ENCODE results near the gene RBM47.

DNA sequence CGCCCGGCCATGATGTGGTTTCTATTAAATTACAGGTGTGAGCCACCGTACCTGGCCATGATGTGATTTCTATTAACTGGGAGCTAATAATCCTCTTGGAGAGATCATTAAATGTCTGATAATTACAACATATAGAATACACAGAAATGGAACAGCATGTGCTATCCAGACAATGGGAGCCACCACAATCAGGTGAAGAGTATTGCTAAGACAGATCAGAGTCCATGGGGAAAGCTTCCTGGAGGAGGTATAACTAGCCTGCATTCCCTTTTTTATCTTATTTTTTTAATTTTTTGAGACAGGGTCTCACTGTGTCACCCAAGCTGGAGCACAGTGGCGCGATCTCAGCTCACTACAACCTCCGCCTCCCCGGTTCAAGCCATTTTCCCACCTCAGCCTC lies 147.7 kb downstream of the RBM47 start:
- TF ChIP-seq, protein P1, sequence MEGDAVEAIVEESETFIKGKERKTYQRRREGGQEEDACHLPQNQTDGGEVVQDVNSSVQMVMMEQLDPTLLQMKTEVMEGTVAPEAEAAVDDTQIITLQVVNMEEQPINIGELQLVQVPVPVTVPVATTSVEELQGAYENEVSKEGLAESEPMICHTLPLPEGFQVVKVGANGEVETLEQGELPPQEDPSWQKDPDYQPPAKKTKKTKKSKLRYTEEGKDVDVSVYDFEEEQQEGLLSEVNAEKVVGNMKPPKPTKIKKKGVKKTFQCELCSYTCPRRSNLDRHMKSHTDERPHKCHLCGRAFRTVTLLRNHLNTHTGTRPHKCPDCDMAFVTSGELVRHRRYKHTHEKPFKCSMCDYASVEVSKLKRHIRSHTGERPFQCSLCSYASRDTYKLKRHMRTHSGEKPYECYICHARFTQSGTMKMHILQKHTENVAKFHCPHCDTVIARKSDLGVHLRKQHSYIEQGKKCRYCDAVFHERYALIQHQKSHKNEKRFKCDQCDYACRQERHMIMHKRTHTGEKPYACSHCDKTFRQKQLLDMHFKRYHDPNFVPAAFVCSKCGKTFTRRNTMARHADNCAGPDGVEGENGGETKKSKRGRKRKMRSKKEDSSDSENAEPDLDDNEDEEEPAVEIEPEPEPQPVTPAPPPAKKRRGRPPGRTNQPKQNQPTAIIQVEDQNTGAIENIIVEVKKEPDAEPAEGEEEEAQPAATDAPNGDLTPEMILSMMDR (IDR thresholded peaks at IDR 0.05), result no peak
- no peak for TF ChIP-seq POLR2AphosphoS5 (IDR thresholded peaks at IDR 0.05)
- TF ChIP-seq POLR2A (IDR thresholded peaks at IDR 0.05; ENCODE audit: low read depth), result no peak

All from esophagus muscularis mucosa (tissue), 3 donors.